ENCODE results near the gene KIAA0040.

- TF ChIP-seq, protein P1, sequence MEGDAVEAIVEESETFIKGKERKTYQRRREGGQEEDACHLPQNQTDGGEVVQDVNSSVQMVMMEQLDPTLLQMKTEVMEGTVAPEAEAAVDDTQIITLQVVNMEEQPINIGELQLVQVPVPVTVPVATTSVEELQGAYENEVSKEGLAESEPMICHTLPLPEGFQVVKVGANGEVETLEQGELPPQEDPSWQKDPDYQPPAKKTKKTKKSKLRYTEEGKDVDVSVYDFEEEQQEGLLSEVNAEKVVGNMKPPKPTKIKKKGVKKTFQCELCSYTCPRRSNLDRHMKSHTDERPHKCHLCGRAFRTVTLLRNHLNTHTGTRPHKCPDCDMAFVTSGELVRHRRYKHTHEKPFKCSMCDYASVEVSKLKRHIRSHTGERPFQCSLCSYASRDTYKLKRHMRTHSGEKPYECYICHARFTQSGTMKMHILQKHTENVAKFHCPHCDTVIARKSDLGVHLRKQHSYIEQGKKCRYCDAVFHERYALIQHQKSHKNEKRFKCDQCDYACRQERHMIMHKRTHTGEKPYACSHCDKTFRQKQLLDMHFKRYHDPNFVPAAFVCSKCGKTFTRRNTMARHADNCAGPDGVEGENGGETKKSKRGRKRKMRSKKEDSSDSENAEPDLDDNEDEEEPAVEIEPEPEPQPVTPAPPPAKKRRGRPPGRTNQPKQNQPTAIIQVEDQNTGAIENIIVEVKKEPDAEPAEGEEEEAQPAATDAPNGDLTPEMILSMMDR (IDR thresholded peaks at IDR 0.05) = no peak
- TF ChIP-seq ZFX (IDR thresholded peaks at IDR 0.05; ENCODE audit: borderline replicate concordance) = no peak
Measured at GRCh38 chr1:175145899-175146528, 46.6 kb downstream of the KIAA0040 start.
